Measurements from ENCODE around the gene COL2A1.

COL2A1 gene

DNA sequence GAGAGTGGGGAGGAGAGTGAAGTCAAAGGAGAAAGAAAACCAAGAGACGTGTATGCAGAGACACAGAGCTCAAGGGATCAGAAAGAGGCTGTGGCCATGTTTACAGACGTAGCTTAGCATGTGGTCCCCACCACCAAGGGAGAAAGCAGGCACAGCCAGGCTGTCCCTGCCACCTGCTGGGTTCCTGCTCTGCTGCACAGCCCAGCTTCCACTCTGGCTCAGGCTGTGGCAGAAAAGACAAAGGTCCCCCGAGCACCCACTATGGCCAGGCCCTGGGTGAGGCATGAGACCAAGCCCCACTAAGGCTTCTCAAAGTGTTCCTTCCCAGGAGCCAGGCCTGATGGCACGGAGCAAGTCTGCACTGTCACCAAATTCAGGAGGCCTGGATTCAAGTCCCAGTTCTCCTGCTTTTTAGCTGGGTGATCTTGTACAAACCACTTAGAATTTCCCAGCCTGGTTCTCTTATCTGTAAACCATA, 25.9 kb upstream of the COL2A1 start:
- no peak for DNase-seq (ENCODE audit: low read depth in 2 of 2)

GRCh38 chr12:48029491-48030172, 25.4 kb upstream of the COL2A1 start:
- DNase-seq (ENCODE audit: low read depth in 2 of 2), result no peak

DNA sequence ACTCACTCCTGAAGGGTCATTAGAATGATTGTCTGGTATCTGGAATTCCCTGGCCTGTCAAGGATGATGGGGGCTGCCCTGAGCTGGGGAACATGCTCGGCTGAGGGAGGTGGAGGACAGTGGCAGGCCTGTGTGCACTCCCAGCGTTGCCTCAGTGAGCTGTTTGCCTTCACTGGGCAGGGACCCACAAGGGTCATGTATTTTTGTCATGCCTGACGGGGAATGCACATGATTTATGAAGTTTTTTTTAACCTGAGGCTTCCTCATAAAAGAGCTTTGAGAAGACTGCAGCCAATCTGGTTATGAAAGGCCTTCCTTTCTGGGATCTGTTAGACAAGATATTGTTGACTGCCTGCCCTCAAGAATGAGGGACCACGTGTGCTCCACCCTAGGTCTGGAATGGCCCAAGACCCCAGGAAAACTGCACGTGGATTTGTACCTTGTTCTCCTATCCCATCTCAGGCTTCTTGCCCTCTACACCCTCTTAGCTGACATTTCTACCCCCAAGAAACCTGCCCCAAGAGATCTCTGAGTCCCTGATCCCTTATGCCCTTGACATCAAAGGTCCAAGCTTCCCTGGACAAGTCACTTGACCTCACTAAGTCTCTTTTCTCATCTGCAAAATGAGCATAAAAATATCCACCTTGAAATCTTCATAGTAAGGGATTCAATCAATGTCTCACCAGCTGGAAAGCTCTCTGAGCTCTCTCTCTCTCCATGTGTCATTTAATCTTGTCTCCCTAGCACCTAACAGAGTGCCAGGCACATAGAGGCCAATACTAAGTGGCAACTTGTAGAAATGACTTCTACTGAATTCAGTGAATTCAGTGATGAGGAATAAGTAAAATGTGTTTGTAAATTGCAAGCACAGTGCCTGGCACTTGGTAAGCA, 24.5 kb upstream of the COL2A1 start:
- DNase-seq (ENCODE audit: low read depth in 2 of 2), result no peak

DNA sequence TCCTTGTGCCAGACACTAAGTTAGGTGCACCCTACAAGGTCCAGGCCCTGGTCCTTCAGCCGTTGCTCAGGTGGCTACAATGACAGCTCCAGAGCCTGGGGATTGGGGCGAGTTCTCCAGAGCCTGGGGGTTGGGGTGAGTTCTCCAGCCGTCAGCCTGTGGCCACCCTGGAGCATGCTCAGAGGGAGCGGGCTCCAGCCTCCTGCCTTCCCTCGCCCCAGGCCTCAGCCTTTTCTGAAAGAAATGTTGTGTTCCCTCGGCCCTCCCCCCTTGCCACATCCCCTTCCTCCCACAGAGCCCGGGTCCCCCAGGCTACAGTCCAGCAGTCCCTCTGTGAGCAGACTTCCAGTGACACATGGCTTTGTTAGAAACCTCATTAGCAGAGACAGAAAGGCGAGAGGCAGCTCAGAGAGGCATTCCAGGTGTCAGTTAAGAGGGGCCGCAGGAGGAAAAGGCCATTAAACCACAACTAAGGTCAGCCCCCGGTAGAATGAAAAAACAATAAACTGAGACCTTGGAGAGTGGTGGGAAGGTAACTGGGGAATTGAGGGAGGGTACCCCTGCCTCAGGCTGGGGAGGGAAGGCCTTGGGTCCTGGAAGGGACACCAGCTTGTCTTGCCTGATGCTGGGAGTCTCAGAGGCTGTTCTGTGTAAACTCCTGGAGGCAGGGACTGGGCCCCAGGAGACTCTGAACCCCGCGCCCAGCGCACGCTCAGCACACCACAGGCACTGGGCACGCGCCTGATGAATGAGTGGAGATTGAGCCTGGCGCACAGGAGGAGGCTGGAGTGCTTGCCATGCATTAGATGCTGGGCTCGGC, 23.1 kb upstream of the COL2A1 start:
- no peak for DNase-seq (ENCODE audit: low read depth in 2 of 2)

GRCh38 chr12:48026060-48026827, 22.0 kb upstream of the COL2A1 start:
- DNase-seq (ENCODE audit: low read depth in 2 of 2), result no peak

- no peak for DNase-seq (ENCODE audit: low read depth in 2 of 2)
Measured at GRCh38 chr12:48025281-48025680, 21.0 kb upstream of the COL2A1 start.

DNA sequence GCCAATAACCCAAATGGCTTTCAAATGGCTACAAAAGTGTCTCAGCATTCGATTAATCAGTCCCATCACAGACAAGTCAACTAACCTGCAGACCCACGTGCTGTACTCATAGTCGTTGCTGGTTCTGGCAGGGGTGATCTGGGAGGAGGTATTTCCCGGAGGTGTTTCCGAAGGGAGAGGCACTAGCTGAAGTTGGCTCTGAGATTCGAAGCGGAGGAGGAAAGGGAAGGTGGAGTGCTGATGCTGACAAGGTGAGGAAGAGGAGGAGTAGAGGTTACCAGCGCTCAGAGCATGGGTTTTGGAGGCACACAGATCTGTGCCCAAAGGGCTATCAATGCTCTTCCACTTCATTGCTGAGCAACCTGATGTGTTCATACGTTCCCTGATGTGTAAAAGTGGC, 20.5 kb upstream of the COL2A1 start:
- no peak for DNase-seq (ENCODE audit: low read depth in 2 of 2)

GRCh38 chr12:48023386-48023785, 19.1 kb upstream of the COL2A1 start:
- DNase-seq (ENCODE audit: low read depth in 2 of 2), result no peak

GRCh38 chr12:48022676-48023385, 18.6 kb upstream of the COL2A1 start:
- no peak for DNase-seq (ENCODE audit: low read depth in 2 of 2)

DNA sequence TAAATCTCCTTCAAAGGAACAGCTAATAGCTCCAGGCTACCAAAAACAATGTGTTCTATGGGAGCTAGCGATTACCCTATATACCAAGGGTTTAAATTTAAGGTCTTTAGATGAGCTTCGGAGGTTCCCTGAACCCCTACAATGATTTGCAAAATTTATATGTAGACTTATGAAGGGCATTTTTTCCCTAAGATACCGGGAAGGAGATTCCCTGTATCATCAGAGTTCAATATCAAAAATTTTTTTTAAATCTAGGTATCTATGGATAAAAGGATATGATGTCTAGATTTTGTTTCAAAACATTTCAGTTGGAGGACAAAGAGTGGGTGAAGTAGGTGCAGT, 17.9 kb upstream of the COL2A1 start:
- DNase-seq (ENCODE audit: low read depth in 2 of 2), result no peak

- DNase-seq (ENCODE audit: low read depth in 2 of 2), result no peak
Measured at GRCh38 chr12:48021485-48022179, 17.4 kb upstream of the COL2A1 start.

GRCh38 chr12:48019639-48020265, 15.5 kb upstream of the COL2A1 start:
- no peak for DNase-seq (ENCODE audit: low read depth in 2 of 2)

DNA sequence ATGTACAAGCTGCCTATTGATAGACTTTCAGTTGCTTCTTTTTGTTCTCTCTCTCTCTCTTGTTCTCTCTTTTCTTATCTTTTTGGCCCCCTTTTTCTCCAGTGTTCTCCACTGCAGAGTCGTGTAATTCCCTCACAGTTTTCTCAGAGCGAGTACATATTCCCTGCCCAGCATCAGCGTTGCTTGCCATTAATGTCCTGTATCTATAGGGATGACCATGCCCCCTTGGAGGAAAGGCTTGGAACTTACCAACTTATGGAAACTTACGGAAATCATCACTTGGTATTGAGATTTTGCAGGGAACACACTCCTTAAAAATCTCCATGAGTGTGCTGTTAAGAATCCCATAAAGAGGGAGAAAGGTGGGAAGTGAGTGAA, 14.3 kb upstream of the COL2A1 start:
- DNase-seq (ENCODE audit: low read depth in 2 of 2), result no peak

DNA sequence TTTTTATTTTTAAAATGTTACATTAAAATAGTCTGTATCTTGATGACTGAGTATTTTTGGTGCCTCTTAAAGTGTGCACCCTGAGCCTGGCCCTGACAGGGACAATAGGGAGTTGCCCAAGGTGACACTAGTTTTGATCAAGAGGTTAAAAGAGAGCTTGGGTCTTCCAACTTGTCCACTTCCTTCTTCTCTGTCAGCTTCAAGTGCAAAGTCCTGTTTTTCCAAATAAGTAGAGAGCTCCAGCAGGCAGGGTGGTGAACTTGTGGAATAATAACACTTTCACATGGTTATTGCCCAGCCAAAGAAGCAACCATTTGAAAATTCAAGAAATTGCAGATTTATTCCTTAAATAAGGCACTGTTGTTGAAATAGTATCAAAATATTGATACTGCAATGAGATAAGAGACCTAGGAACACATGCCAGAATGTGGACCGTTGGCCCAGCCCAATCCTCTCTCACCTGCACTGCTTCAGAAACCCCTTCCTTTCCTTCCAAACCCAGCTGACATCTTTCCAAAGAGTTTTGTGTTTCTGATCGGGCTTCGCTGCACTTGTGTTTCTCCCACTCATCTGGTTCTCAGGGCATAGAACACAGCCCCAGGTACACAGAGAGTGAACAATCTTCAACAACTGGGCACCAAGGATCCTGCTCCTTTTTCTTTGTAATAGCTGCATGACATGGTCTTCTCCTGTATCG, 13.8 kb upstream of the COL2A1 start:
- no peak for DNase-seq (ENCODE audit: low read depth in 2 of 2)

- DNase-seq (ENCODE audit: low read depth in 2 of 2), result no peak
Measured at GRCh38 chr12:48017496-48017895, 13.2 kb upstream of the COL2A1 start.

GRCh38 chr12:48016373-48017020, 12.2 kb upstream of the COL2A1 start:
- no peak for DNase-seq (ENCODE audit: low read depth in 2 of 2)

DNA sequence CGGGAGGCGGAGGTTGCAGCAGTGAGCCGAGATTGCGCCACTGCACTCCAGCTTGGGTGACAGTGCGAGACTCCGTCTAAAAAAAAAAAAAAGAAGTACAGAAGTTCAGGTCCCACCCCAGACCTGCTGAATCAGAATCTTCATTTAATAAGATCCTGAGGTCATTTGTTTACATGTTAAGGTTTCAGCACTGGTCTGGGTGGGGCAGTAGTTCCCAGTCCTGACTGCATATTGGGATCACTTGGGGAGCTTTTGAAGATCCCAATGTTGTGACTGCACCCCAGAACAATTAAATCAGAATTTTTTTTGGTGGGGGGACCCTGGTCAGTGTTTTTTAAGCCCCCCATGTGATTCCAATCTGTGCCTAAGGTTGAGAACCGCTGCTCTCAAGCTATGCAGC, 11.7 kb upstream of the COL2A1 start:
- DNase-seq (ENCODE audit: low read depth in 2 of 2), result no peak

DNA sequence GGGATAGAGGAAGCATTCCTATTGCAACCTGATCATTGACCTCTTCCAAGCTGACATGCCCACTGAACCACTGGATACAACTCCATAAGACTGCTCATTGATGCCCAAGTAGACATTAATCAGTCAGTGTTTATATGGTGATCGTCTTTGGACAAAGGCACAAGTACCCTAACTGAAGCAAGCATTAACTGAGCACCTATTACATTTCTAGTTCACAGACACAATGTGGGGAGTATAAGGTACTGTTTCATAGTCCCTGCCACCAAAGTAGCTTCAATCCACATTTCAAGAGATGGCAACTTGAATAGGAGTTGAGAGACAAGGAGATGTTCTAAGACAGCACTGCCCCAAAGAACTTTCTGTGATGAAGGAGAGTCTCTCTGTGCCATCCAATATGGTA, 10.9 kb upstream of the COL2A1 start:
- DNase-seq (ENCODE audit: low read depth in 2 of 2), result no peak

DNA sequence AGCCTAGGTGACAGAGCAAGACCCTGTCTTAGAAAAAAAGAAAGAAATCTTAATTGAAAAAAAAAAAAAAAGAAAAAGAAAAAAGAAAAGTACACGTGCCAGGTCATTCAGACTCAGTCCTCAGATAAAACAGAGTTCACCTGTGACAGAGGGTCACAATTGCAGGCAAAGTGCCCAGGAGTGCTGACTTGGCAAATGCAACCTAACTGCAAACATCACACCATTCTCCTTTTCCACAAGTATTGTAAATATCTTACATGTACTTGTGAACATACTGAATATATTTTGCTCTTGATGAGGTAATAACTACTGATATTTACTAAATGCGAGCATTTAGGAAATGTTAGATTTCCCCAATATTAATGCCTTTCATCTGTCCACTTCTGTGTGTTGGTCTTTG, 9.0 kb upstream of the COL2A1 start:
- DNase-seq (ENCODE audit: low read depth in 2 of 2), result no peak
